ENCODE measurements around the gene SLC2A5.

- TF ChIP-seq CTCF (IDR thresholded peaks at IDR 0.05) (no peak), POLR2A (IDR thresholded peaks at IDR 0.05) (no peak), POLR2AphosphoS5 (IDR thresholded peaks at IDR 0.05) (no peak), EP300 (IDR thresholded peaks at IDR 0.05) (no peak)
Observed at GRCh38 chr1:9078752-9079500, 9.5 kb upstream of the SLC2A5 start.

Data from sigmoid colon (tissue), 4 donors.